ENCODE measurements around the gene ERFE. TPM values are rescaled to one million over a fixed set of nuclear protein-coding genes. Genes with fewer than 3 reads are reported as not detected.

Gene ERFE
- total RNA-seq, 1 experiment from 2014 or later, result 4.5 TPM

DNA sequence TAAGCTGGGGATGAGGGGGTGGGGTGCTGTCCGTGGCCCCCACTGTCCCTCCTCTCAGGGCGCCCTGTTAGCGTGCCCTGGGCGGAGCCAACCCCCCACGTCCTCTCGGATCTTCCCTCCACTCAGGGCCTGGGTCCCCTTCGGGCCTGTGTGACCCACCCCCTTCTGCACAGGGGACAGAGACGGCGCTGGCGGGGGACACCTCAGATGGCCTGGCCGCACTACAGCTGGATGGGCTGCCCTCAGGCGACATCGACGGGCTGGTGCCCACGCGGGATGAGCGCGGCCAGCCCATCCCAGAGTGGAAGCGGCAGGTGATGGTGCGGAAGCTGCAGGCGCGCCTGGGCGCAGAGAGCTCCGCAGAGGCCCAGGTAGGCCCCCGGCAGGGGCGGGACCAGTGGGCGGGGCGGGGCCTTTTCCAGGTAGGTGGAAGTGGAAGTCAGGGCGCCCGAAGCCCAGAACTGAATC, 30.2 kb upstream of the ERFE start (continued):
- TF ChIP-seq, protein P1, sequence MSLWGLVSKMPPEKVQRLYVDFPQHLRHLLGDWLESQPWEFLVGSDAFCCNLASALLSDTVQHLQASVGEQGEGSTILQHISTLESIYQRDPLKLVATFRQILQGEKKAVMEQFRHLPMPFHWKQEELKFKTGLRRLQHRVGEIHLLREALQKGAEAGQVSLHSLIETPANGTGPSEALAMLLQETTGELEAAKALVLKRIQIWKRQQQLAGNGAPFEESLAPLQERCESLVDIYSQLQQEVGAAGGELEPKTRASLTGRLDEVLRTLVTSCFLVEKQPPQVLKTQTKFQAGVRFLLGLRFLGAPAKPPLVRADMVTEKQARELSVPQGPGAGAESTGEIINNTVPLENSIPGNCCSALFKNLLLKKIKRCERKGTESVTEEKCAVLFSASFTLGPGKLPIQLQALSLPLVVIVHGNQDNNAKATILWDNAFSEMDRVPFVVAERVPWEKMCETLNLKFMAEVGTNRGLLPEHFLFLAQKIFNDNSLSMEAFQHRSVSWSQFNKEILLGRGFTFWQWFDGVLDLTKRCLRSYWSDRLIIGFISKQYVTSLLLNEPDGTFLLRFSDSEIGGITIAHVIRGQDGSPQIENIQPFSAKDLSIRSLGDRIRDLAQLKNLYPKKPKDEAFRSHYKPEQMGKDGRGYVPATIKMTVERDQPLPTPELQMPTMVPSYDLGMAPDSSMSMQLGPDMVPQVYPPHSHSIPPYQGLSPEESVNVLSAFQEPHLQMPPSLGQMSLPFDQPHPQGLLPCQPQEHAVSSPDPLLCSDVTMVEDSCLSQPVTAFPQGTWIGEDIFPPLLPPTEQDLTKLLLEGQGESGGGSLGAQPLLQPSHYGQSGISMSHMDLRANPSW (CRISPR knock-in tag; conservative IDR thresholded peaks at IDR 0.05; ENCODE audit: low read depth), result no peak
- TF ChIP-seq NFYB (CRISPR knock-in tag; conservative IDR thresholded peaks at IDR 0.05; ENCODE audit: low read depth) (no peak), ZNF121 (CRISPR knock-in tag; IDR thresholded peaks at IDR 0.05) (no peak), TEAD1 (CRISPR knock-in tag; IDR thresholded peaks at IDR 0.05) (no peak)
- TF ChIP-seq, protein P2, sequence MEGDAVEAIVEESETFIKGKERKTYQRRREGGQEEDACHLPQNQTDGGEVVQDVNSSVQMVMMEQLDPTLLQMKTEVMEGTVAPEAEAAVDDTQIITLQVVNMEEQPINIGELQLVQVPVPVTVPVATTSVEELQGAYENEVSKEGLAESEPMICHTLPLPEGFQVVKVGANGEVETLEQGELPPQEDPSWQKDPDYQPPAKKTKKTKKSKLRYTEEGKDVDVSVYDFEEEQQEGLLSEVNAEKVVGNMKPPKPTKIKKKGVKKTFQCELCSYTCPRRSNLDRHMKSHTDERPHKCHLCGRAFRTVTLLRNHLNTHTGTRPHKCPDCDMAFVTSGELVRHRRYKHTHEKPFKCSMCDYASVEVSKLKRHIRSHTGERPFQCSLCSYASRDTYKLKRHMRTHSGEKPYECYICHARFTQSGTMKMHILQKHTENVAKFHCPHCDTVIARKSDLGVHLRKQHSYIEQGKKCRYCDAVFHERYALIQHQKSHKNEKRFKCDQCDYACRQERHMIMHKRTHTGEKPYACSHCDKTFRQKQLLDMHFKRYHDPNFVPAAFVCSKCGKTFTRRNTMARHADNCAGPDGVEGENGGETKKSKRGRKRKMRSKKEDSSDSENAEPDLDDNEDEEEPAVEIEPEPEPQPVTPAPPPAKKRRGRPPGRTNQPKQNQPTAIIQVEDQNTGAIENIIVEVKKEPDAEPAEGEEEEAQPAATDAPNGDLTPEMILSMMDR (IDR thresholded peaks at IDR 0.05), result no peak
- TF ChIP-seq, protein P3, sequence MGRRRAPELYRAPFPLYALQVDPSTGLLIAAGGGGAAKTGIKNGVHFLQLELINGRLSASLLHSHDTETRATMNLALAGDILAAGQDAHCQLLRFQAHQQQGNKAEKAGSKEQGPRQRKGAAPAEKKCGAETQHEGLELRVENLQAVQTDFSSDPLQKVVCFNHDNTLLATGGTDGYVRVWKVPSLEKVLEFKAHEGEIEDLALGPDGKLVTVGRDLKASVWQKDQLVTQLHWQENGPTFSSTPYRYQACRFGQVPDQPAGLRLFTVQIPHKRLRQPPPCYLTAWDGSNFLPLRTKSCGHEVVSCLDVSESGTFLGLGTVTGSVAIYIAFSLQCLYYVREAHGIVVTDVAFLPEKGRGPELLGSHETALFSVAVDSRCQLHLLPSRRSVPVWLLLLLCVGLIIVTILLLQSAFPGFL (CRISPR knock-in tag; IDR thresholded peaks at IDR 0.05; ENCODE audit: borderline replicate concordance), result no peak

DNA sequence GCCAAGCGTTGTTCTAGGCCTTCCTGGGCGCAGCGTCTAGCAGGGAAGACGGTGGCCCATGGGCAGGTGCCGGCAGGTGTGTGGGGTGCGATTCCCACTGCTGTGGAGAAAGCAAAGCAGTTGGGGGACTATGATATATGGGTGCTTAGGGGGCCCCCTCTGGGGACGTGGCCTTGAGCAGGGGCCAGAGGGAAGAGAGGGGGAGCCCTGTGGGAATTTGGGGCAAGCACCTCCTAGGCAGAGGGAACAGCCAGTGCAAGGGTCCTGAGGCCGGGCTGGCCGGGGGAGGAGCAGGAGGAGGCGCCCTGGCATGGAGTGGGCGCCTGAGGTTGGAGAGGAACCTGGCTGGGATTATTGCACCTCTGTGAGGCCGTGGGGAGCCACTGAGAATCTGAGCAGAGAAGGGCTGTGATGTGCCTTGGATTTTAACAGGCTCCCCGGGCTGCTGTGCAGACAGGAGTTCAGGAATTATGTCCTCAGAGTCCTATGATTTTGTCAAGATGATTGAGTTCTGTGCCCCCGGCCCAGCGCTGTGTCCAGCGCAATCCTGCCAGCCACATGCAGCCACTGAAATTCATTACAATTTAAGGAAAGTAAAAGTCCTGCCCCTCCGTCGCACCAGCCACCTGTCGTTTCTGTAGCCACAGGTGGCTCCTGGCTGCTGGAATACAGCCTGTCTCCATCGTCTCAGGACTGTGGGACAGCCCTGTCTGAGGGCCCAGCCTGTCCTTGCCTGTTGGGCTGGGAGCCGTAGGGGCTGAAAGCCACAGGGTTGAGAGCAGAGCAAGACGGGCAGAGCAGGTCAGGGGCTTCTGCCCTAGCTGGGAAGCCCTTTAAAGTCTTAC, 29.4 kb upstream of the ERFE start:
- H3K27ac Mint-ChIP-seq, result no peak overlapping the region
- no peak for DNase-seq (ENCODE audit: low spot score)
- ATAC-seq, result no peak
- no peaks in the 10 kb centered on the region for H3K4me1 Mint-ChIP-seq
- H3K27me3 Mint-ChIP-seq (ENCODE audit: low read depth), result no peaks in the 10 kb centered on the region
- TF ChIP-seq, protein P4, sequence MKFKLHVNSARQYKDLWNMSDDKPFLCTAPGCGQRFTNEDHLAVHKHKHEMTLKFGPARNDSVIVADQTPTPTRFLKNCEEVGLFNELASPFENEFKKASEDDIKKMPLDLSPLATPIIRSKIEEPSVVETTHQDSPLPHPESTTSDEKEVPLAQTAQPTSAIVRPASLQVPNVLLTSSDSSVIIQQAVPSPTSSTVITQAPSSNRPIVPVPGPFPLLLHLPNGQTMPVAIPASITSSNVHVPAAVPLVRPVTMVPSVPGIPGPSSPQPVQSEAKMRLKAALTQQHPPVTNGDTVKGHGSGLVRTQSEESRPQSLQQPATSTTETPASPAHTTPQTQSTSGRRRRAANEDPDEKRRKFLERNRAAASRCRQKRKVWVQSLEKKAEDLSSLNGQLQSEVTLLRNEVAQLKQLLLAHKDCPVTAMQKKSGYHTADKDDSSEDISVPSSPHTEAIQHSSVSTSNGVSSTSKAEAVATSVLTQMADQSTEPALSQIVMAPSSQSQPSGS (CRISPR knock-in tag; IDR thresholded peaks at IDR 0.05; ENCODE audit: borderline replicate concordance, low read depth), result no peak
- TF ChIP-seq, protein P1 (CRISPR knock-in tag; conservative IDR thresholded peaks at IDR 0.05; ENCODE audit: low read depth), result no peak
- TF ChIP-seq FOXJ3 (CRISPR knock-in tag; IDR thresholded peaks at IDR 0.05; ENCODE audit: borderline replicate concordance) (no peak), KAT7 (CRISPR knock-in tag; IDR thresholded peaks at IDR 0.05; ENCODE audit: borderline replicate concordance) (no peak), ZNF396 (CRISPR knock-in tag; IDR thresholded peaks at IDR 0.05; ENCODE audit: borderline replicate concordance) (no peak), NR2C2 (CRISPR knock-in tag; IDR thresholded peaks at IDR 0.05) (no peak)
- TF ChIP-seq, protein P5, sequence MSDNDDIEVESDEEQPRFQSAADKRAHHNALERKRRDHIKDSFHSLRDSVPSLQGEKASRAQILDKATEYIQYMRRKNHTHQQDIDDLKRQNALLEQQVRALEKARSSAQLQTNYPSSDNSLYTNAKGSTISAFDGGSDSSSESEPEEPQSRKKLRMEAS (CRISPR knock-in tag; IDR thresholded peaks at IDR 0.05), result no peak
- H3K9me3 Mint-ChIP-seq, result no peaks in the 10 kb centered on the region
- H3K36me3 Mint-ChIP-seq, result no peaks in the 10 kb centered on the region
- ChIA-PET POLR2A (no interaction called here), CTCF (interaction anchor here (1.0 to 2.7 kb wide), 8 partner anchors 9 to 557 kb away, joined by 3 to 41 read pairs (median 7); partner anchors contain the start of gene KLHL30)
- H3K4me3 Mint-ChIP-seq, result no peak overlapping the region

All from WTC11 (cell line).